SW480 (cell line): Measurements from ENCODE around the gene OTOS.

Source experiments
- DNase-seq: peaks from one replicate; pipeline ENCODE4 v3.0.0-alpha.2; 2016; ENCODE audit warnings: low spot score

The OTOS gene

DNA sequence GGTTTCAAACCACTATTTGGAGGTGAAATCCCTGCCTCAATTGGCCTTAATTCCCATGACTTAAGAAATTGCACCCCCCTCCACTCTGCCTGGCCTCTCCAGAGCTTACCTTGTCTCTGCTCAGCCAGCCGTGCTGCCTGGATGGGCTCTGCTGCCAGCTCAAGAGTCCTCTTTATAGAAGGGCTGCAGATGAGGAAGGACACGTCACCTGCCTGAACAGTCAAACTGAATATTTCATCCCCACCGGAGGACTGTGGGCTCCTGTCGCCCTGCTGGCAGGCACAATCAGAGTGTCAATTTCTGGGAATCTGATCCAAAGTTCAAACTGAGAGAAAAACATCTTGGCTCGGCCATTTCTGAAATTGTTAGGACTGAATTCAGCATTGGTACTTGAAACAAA, at the start of gene OTOS:
Gene OTOS, minus strand, starts transcription at position 148 of the 400 bp plus-strand sequence. CDS start 332 bp downstream, outside the sequence.
- DNase-seq: no peak

DNA sequence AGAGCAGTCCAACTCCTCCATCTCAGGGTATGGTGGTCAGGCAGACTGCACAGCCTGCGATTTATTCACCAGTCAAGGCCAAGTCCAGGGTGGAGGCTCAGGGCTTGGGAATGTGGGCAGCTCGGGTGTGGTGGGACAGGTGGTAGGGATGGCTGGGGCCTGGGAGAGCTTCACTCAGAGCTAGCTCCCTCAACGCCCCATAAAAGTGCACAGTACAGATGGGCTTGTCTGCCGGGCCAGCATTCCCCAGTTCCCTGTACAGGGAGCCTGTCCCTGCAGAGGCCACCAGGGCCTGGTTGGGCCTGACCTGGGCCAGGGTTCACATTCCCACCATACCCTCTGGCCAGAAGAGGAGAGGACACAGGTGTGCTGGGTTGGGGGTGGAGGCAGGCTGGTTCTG, 49.2 kb upstream of the OTOS start:
- DNase-seq: no peak

DNA sequence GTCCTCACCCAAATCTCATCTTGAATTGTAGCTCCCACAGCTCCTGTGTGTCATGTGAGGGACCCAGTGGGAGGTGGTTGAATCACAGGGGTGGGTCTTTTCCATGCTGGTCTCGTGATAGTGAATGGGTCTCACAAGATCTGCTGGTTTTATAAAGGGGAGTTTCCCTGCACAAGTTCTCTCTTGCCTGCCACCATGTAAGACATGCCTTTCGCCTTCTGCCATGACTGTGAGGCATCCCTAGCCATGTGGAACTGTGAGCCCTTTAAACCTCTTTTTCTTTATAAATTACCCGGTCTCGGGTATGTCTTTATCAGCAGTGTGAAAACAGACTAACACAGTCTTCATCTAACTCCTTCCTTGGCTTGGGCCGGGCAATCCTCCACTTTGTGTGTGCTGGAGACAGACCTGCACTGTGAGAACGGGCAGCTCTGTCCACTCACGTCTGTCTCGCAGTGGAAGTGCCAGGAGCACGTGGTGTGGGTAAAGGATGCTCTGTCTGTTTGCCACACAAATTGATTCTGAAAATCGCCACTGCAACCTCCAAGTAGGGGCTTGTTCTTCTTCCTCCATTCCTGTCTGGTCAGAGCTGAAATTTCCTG, 47.6 kb upstream of the OTOS start:
- DNase-seq: no peak

DNA sequence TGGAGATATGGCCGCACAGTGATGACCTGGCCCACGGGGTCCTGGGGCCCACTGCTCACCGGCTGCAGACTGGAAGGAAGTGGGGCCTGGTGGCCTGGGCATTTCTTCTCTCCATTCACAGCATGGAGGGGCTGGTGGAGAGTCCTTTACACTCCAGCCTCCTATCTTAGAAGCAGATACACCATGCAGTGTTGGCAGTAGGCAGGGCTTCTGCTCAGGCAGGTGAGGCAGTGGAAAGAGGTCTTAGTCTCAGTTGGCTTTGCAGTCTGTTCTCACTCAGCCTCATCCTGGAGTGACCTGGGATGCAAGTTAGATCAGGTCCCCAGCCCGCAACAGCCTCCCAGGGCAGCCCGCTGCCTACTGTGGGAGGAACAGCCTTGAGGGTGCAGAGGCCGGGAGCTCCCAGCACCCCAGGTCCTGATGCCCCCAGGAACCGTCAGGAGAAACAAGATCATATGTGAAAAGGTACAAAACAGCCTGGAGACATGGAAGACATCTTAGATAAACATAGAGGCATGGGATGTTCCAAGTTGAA, 45.8 kb upstream of the OTOS start:
- no peak for DNase-seq

DNA sequence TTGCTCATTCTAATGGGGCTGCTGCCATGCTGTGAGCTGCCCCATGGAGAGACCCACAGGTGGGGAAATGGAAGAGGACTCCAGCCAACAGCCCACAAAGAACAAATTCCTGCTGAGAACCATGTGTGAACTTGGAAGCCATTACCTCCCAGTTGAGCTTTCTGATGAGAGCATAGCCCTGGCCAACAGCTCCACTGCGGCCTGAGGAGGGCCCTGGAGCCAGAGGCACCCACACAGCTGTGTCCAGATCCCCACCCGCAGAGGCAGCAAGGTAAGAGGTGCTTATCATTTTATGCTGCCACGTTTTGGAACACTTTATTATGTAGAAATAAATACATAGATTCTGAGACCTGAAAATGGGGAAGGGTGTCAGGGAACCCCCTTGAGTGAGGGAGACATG, 44.2 kb upstream of the OTOS start:
- DNase-seq: no peak

DNA sequence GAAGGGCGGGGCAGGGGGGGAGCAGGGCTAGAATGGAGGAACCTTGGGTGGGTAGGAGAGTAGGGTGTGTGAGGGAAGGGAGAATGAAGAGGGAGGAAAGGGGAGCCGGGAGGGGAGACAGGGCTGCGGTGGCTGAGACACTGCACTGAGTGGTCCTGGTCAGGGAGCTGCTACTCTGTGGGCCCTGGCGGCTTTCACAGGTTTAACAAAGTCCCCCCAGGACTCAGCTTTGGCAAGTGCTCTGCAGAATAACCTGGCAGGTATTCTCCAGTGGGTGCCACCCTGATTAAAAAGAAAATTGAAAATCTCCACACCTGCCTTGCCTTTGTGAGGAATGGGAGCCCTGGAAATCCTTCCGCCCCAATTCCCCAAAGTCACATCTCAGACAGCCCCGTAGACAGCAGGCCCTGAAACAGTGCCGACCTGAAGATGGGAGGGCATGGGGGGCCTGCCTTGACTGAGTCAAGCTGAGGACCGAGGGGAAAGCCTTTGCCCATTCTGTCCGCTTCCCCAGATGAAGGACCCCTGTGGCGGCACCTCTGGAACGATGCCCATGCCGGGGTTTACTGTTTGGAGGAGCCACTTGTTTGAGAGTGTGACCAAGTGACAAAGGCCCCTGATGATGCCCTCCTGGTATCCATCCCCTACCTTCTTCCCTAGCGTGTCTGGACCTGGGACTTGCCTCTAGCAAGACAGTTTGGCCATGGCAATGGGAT, 43.6 kb upstream of the OTOS start:
- no peak for DNase-seq

DNA sequence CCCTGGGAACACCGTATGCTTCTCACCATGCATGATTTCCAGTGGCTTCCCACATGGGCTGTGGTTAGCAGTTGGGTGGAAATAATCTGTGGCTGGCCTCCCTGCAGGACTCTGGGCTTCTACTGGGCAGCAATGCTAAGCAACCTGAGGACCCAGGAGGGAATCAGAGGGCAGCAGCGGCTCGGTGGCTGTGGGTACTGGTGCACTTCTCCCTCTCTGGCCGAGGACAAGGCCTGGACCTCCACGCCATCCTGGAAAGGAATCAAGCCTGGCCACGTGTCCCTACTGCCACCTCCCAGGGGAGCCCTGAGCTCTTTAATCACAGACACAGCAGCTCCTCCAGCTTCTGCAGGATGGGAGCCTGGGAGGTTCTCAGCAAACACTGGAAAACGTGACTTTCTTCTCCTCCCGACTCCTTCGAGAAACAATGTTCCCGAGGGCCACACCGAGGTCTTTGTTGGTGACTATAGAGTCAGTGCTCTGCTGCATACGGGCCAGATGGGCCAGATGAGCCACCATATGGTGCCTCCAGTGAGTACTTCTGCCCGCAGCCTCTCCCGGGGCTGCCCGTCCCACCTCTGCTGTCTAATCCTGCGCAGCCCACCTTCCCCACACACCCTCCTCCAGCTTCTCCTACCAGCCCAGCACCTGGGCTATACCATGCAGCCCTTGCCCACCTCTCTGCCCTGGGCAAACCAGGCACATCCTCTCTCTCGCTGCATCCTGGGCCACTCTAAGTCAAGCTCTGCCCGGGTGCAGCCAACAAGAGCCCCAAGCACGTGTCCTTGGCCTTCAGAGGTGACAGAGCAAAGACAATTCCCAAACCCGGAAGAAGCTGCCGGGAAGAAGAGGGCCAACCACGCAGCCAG, 42.8 kb upstream of the OTOS start:
- no peak for DNase-seq

DNA sequence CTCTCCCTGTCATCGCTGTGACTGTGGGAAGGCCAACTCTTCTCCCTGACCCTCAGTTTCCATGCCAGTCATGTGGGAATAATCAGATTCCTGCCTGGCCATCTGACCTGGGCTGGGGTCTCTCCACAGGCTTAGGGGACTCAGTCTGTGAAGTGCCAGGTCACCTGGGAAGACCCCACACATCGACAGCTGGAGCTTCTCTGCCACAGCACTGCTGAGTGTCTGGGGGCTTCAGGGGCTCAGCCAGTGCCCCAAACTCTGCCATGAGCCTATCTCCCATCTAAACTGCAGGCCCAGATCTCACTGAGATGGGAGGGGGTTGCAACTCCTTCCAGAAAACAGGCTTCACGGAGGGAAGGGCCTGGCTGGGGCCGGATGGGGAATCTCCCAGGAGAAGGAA, 42.0 kb upstream of the OTOS start:
- no peak for DNase-seq

DNA sequence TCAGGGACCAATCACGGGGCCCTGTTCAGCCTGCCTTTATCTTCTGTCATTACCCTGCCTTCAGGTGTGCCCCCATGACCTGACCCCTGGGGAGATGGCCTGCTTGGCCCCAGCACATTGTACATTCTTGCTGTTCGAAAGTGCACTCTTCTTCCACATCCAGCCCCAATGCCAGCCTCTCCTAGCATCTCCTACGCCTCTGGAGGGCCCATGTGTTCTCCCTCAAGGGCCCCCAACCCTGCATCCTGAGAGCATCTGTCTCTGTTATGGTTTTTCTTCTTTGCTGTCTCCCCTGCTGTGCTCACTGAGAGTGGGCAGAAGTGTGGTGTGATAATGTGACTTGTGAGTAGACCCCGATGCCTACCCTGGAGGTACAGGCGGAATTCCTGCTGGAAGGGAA, 41.5 kb upstream of the OTOS start:
- no peak for DNase-seq

DNA sequence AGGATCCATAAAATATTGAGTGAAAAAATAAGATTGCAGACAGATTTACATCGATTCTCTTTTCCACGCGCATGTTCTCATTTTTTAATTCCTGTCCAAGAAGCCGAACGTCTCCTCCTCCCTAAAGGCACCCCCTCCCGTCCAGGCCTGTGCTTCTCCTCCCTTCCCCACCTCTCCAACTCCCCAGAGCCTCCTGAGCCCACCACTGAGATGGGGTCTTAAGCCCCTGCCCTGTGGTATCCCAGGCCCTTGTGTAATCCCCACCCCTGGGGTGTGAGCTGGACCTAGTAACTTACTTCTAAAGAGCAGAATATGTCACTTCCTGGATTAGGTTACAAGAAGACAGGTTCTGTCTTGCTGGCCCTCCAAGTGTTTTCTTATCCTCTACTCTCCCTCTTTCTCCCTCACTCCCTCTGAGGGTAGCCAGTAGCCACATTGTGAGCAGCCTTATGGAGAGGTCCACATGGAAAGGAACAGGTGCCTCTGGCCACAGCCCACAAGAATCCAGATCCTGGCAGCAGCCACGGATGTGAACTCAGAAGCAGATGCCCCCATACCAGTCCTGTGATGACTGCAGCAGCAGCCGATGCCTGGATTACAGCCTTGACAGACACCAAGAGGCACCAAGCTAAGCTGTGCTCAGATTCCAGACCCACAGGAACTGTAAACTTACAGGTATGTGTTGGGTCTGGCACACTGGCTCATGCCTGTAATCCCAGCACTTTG, 39.6 kb upstream of the OTOS start:
- DNase-seq: no peak

DNA sequence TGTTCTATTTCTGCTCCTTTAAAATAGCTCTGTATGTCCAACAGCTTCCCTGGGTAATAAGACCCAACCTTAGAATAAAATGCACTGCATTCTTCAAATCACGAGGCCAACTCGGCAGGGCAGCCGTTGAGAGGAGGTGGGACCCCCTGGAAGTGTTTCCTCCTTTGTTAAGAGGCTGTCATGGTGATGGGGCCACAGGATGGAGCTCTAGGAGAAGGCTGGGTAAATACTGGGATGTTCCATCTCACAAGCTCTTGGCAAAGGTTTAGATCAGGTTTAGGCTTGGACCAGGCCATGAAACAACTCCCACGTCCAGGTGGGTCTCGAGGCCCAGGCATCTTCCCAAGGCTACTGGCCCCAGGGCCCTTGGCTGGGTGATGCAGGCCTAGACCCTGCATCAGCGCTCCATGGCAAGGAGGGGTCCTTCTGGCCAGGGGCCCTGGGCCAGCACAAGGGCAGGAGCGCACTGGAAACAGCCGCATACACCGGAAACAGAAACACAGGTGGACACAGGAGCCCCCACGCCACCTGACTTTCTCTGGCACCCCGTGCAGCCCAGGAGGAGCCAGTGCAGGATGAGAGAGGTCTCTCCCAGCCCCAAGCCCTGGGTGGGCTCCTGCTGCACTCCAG, 38.8 kb upstream of the OTOS start:
- no peak for DNase-seq

DNA sequence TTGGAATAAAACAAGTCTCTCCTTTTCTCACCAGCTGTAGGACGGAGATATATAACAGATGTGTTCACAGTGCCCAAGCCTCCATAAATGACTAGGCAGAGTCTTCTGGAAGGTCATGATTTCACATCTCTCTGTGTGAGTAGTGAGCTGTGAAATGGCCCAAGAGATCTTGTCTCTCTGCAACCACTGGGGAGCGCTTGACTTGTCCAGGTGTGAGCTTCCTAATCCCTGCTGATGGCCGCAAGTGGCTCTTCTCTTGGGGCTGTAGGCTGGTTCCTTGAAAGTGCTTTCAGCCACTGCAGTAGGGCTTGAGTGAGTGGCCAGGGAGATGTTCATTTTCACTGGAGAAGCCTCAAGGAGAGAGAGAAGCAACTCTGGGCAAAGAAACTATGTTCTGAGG, 38.1 kb upstream of the OTOS start:
- DNase-seq: no peak

DNA sequence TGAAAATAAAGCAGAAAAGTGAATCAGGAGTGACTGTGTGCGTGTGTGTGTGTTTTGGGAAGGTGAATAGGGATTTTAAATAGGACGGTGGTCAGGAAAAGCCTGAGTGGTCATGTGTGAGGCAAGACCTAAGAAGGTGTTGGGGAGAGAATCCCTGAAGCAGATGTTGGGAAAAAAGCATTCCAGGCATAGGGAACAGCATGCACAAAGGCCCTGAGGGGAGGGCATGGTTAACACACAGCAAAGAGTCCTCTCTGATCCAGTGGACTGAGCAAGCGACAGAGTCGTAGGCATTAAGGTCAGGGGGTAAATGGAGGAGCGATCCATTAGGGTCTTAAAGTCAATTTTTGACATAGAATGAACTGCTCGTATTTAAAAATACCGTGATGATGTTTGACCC, 34.0 kb upstream of the OTOS start:
- DNase-seq: no peak

DNA sequence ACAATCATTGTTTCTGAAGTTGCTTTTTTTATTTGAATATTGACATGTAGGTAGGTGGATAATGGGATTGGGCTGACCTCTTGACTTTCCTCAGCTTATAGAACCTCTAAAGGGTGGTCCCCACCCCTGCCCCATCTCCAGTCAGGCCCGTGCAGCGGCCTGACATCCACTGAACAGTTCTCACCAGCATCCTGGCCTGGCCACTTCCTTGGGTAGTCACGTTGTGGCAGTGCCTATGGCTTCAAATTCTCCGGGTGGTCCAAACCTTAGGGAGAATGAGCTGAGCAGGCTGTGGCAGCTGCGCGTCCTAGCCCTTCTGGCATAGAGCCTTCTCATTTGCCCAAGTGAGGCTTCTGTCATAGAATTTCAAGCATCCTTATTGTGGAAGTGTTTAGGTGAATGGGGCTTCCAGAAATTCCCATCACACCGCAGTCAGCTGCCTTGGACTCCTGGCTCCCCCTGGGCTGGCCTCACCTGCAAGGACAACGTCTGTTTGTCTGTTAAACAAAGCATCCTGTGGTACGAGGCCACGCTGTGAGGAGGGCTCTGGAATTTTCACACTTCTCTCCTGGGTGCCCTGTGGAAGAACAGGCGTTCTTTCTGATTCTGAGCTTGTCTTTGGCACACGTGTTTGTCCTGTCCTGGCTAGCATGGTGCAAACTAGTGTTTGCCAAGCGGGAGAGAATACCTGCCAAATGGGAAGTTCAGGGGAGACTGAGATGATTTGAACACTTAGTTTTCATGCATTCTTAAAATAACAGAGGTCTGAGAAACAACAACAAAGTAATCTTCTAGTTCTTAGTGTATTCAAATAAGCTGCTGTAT, 31.8 kb upstream of the OTOS start:
- DNase-seq: no peak

DNA sequence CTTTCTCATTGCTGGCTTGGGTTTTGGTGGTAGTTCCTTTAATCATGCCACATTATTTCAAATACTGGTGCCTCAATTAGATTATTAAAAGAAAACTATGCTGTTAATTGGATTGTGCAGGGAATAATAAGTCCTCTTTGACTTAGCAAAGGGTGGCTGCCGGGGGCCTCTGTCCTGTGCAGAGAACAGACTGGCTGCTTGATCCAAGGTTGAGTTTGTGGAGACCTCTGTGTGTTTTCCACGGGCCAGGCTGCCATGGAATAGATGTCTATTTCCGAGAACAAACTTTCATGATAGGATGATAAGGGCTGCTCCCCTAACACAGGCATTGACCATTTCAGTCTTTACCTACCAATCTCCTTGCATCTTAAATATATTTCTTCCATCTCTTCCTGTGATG, 30.4 kb upstream of the OTOS start:
- DNase-seq: no peak

DNA sequence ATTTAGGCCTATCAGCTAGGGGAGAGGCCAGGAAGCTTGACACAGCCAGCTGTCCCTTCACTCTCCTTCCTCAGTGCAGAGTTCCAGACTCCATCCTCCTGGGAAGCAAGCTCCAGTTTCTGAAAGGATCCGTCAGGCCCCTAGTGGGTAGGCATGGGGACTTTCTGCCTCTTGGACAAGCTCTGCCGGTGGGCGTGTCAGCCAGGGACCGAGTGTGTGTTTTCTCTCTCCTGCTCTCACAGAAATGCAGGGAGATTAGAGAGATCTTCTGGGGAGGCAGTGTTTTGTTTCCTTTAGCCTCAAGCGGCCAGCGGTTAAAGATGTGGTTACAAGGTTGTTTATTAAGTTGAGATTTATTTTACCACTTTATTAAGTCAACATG, 29.9 kb upstream of the OTOS start:
- no peak for DNase-seq

DNA sequence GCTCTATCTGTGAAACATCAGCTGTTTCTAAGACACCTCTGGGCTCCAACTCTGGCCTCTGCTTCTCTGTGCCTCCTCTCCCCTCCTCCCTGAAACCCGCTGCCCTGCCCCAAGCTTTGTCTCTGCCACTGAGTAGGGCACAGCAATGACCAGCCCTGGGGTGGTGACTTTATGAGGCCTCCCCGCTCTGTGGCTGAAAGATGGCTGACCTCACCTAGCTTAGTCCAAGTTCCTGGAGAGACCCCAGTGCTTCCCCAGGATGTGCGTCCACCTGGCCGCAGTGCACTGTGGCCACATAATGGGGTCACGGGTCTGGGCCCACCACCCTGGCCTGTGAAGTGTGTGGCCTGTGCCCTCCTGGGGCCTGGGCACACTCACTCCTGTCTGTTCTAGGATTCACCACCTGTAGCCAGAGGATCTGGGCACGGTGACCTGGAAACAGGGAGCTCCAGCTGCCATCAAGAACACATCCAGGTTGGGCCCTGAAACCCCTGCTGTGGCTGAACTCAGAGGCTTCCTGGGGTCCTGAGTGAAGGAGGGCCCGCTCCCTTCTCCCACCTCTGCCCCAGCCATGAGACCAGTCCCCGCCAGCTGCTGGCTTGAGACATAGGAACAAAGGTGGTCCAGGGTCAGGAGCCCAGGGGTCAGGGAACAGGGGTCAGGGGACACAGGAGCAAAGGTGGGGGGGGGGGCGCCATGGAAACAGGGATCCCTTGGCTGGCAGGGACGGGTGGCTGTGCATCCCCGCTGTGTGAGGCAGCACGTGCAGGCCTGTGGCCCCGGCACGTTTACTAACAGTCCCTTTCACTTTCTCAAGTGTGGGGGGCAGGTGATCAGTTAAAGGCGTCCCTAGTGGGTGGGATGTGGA, 29.3 kb upstream of the OTOS start:
- DNase-seq: no peak

DNA sequence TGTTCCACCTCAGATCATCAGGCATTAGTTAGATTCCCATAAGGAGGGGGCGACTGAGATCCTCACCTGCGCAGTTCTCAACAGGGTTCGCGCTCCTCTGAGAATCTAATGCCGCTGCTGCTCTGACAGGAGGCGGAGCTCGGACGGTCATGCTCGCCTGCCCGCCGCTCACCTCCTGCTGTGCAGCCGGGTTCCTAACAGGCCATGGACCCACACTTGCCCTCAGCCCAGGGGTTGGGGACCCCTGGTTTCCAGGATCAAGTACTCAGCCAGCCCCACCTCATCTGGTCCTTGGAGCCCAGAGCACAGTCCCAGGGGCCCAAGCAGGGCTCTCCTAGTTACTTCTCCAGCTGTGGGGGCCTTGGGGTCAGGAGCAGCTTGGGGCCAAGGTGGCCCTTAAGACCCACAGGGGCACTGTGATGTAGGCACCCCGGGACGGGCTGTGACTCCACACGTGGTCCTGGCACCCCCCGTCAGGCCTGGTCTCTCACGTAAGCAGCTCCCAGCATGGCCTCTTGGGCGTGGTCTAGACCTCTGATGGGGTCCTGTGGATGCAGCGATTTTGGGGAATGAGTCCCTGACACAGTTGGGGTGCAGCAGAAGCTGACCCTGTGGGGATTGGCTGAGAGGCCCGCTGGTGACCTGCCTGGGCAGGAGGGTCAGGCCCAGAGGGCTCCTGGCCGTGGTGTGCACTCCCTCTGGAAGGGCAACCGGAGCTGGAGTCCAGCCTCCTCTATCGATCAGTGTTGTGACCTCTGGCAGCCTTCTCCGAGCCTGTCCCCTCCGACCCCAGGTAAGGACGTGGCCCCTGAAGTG, 28.3 kb upstream of the OTOS start:
- no peak for DNase-seq

DNA sequence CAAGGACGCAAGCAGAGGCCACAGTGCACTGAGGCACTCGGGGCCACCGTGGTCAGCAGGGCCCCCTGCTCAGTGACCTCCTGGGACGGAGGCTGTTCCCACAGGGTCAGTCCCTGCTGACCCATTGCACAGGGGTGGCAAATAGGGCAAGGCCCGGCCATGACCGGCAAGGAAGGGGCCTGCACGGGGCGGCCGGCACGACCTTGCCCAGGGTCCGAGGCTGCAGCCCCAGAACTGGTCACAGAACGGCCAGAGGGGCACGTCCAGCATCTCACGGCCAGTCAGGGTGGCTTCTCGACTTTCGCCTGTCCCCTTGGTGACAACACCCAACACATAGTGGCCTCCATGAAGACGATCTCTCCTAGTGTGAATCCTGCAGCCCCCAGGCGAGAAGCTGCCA, 27.6 kb upstream of the OTOS start:
- DNase-seq: no peak
